Liver (tissue), 9 donors: Measurements from ENCODE around the gene CRYBB3. TPM values are rescaled to one million over a fixed set of nuclear protein-coding genes. Genes with fewer than 3 reads are reported as not detected.

Source experiments
- DNase-seq: peaks from one replicate; pipeline ENCODE4 v3.0.0-alpha.2; 2017; ENCODE audit warnings: low spot score
- H3K27ac ChIP-seq, 2 donors: one replicate each; pipeline ENCODE4 v1.7.0; 2013; ENCODE audit warnings: inconsistent platforms in 2 of 2, low read length in 2 of 2, control low read depth in 1 of 2, low read depth in 1 of 2, mild to moderate bottlenecking in 1 of 2
- H3K27me3 ChIP-seq, 4 donors: one replicate each; pipeline versions ENCODE4 v1.6.1 to v1.7.0; 2013; ENCODE audit warnings: low read length in 3 of 4, inconsistent platforms in 1 of 4, mild to moderate bottlenecking in 1 of 4, moderate library complexity in 1 of 4; ENCODE audit not compliant: control insufficient read depth in 4 of 4, insufficient read depth in 4 of 4
- H3K36me3 ChIP-seq, 4 donors: one replicate each; pipeline versions ENCODE4 v1.6.1 to v1.7.0; 2013; ENCODE audit warnings: low read length in 3 of 4, mild to moderate bottlenecking in 3 of 4, low read depth in 1 of 4, moderate library complexity in 1 of 4; ENCODE audit not compliant: control insufficient read depth in 4 of 4, insufficient read depth in 3 of 4
- H3K4me1 ChIP-seq, 4 donors: one replicate each; pipeline versions ENCODE4 v1.6.1 to v1.7.0; 2013; ENCODE audit warnings: low read length in 3 of 4, mild to moderate bottlenecking in 3 of 4, moderate library complexity in 1 of 4; ENCODE audit not compliant: control insufficient read depth in 4 of 4, insufficient read depth in 4 of 4
- H3K4me3 ChIP-seq, 3 donors: one replicate each; pipeline versions ENCODE4 v1.6.1 to v1.7.0; 2013; ENCODE audit warnings: low read length in 3 of 3, control low read depth in 1 of 3, low read depth in 1 of 3, mild to moderate bottlenecking in 1 of 3
- H3K9ac ChIP-seq, 2 donors: one replicate each; pipeline ENCODE4 v1.7.0; 2013; ENCODE audit warnings: low read length in 2 of 2, mild to moderate bottlenecking in 2 of 2, moderate library complexity in 2 of 2, control low read depth in 1 of 2, low read depth in 1 of 2
- H3K9me3 ChIP-seq, 4 donors: one replicate each; pipeline versions ENCODE4 v1.6.1 to v1.7.0; 2013; ENCODE audit warnings: low read length in 3 of 4; ENCODE audit not compliant: control insufficient read depth in 4 of 4
- ATF3 ChIP-seq: IDR thresholded peaks from 2 replicates; pipeline ENCODE4 v1.6.1; 2016; ENCODE audit warnings: antibody characterized with exemption
- CTCF ChIP-seq: fragments of 150-350 bp; IDR thresholded peaks from 2 replicates; pipeline ENCODE4 v1.5.1; 2017; ENCODE audit warnings: improper control_type of control experiment, low read depth, low read length; ENCODE audit not compliant: missing input control
- EGR1 ChIP-seq, 2 donors: IDR thresholded peaks; 2 replicates each; pipeline ENCODE4 v1.6.1; 2016 to 2018; ENCODE audit warnings: antibody characterized with exemption in 2 of 2, low read depth in 2 of 2
- FOXA1 ChIP-seq: IDR thresholded peaks from 2 replicates; pipeline ENCODE4 v1.6.1; 2016; ENCODE audit warnings: antibody characterized with exemption
- FOXA2 ChIP-seq: IDR thresholded peaks from 2 replicates; pipeline ENCODE4 v1.6.1; 2016; ENCODE audit warnings: antibody characterized with exemption
- GABPA ChIP-seq, 2 donors: IDR thresholded peaks in 1 of 2; conservative IDR thresholded peaks in 1 of 2; 2 replicates each; pipeline ENCODE4 v1.6.1; 2016; ENCODE audit warnings: antibody characterized with exemption in 2 of 2, mild to moderate bottlenecking in 1 of 2, moderate library complexity in 1 of 2
- HNF4A ChIP-seq, 2 donors: conservative IDR thresholded peaks; 2 replicates each; pipeline ENCODE4 v1.6.1; 2016; ENCODE audit warnings: antibody characterized with exemption in 2 of 2, mild to moderate bottlenecking in 2 of 2
- HNF4G ChIP-seq: IDR thresholded peaks from 2 replicates; pipeline ENCODE4 v1.6.1; 2016; ENCODE audit warnings: antibody characterized with exemption
- JUND ChIP-seq, 2 donors: IDR thresholded peaks; 2 replicates each; pipeline ENCODE4 v1.6.1; 2016; ENCODE audit warnings: antibody characterized with exemption in 2 of 2
- MAX ChIP-seq: IDR thresholded peaks from 2 replicates; pipeline ENCODE4 v1.6.1; 2016; ENCODE audit warnings: antibody characterized with exemption
- NR2F2 ChIP-seq: IDR thresholded peaks from 2 replicates; pipeline ENCODE4 v1.6.1; 2016; ENCODE audit warnings: antibody characterized with exemption
- RAD21 ChIP-seq, 2 donors: IDR thresholded peaks; 2 replicates each; pipeline ENCODE4 v1.6.1; 2016; ENCODE audit warnings: antibody characterized with exemption in 2 of 2, mild to moderate bottlenecking in 2 of 2
- REST ChIP-seq: IDR thresholded peaks from 2 replicates; pipeline ENCODE4 v1.6.1; 2016; ENCODE audit warnings: antibody characterized with exemption, mild to moderate bottlenecking
- RXRA ChIP-seq, 2 donors: IDR thresholded peaks; 2 replicates each; pipeline ENCODE4 v1.6.1; 2017 to 2018; ENCODE audit warnings: antibody characterized with exemption in 2 of 2, mild to moderate bottlenecking in 1 of 2
- SP1 ChIP-seq: IDR thresholded peaks from 2 replicates; pipeline ENCODE4 v1.6.1; 2018; ENCODE audit warnings: antibody characterized with exemption, mild to moderate bottlenecking
- TAF1 ChIP-seq: conservative IDR thresholded peaks from 2 replicates; pipeline ENCODE4 v1.6.1; 2016; ENCODE audit warnings: antibody characterized with exemption, mild to moderate bottlenecking
- YY1 ChIP-seq: IDR thresholded peaks from 2 replicates; pipeline ENCODE4 v1.6.1; 2016; ENCODE audit warnings: antibody characterized with exemption, mild to moderate bottlenecking
- ZBTB33 ChIP-seq: IDR thresholded peaks from 2 replicates; pipeline ENCODE4 v1.6.1; 2016; ENCODE audit warnings: antibody characterized with exemption
- WGBS: extraction: QIAGEN DNeasy Blood & Tissue Kit; methylation state at CpG from one replicate; pipeline ENCODE4 v1.1.7; 2013; 5-methylcytosine and 5-hydroxymethylcytosine counted together
- polyA plus RNA-seq, 2 donors: library from polyadenylated mRNA; stranded (reverse) in 1 of 2; unstranded in 1 of 2; fragments of 200-250 nt in 1 of 2; fragments of >200 nt in 1 of 2; fragmentation: Nextera tagmentation in 1 of 2; extraction: Ambion mirVana in 1 of 2; gene quantifications; one replicate each; pipeline versions ENCODE4 v1.2.1 to v1.2.3, GENCODE V29; 2013 to 2015
- total RNA-seq, 2 donors: library from RNA; depleted of rRNA; stranded (reverse); fragments of >200 nt; gene quantifications; one replicate each; pipeline ENCODE4 v1.2.3, GENCODE V29; 2014
- donor health status: healthy.
- donor health status: healthy.
- donor health status: healthy.
- donor health status: healthy.
- donor health status: healthy.

CRYBB3 gene
- total and polyA plus RNA-seq, 4 donors = 0.25 to 0.38 TPM; not detected in 2

GRCh38 chr22:25183949-25184619 lies 15.6 kb upstream of the CRYBB3 start:
- no peak for TF ChIP-seq CTCF
- TF ChIP-seq RXRA (IDR thresholded peaks at IDR 0.05) = peak; percentile 97 to 99
- TF ChIP-seq FOXA2 = no peak
- TF ChIP-seq REST = peak; percentile 63
- peak; percentile 34 for TF ChIP-seq ZBTB33
- peak; percentile 57 for TF ChIP-seq MAX
- TF ChIP-seq ATF3 = no peak
- peak; percentile 95 for TF ChIP-seq SP1
- no peak for TF ChIP-seq NR2F2
- TF ChIP-seq YY1 = peak; percentile 69
- peak; percentile 49 for TF ChIP-seq FOXA1
- no peak for TF ChIP-seq TAF1
- peak; percentile 90 to 93 for TF ChIP-seq HNF4A (conservative IDR thresholded peaks at IDR 0.05)
- peak; percentile 42 to 68 for TF ChIP-seq RAD21 (IDR thresholded peaks at IDR 0.05)
- TF ChIP-seq HNF4G = peak; percentile 89
- TF ChIP-seq JUND (IDR thresholded peaks at IDR 0.05) = peak in 1 of 2 donors; percentile 58
- TF ChIP-seq GABPA (IDR thresholded peaks at IDR 0.05 in 1 of 2, conservative IDR thresholded peaks at IDR 0.05 in 1 of 2) = no peak
- TF ChIP-seq EGR1 (IDR thresholded peaks at IDR 0.05; ENCODE audit: low read depth in 2 of 2) = no peak
- Histone ChIP-seq H3K36me3 (peaks cover 4 to 36% (median 25%) of the 10 kb centered on the region in 4 donors), H3K27me3 (no peaks in the 10 kb centered on the region), H3K9ac (no peak overlapping the region), H3K4me1 (peaks cover 11 to 57% (median 49%) of the 10 kb centered on the region in 4 donors), H3K4me3 (no peak overlapping the region), H3K9me3 (no peaks in the 10 kb centered on the region), H3K27ac (peak overlapping the region; percentile 17 to 62)
- 48% methylated on average over 12 of the region's 12 CpGs for WGBS
- DNase-seq = no peak
